SH-SY5Y (cell line): ENCODE measurements around the gene PTPRM.

Source experiments
- GATA2 ChIP-seq: IDR thresholded peaks from 2 replicates; pipeline ENCODE4 v1.6.1; 2011; ENCODE audit warnings: mild to moderate bottlenecking, low read depth, low read length
- GATA3 ChIP-seq: IDR thresholded peaks from 2 replicates; pipeline ENCODE4 v1.6.1; 2011; ENCODE audit warnings: low read depth, mild to moderate bottlenecking, low read length, moderate library complexity

The PTPRM gene

GRCh38 chr18:7557973-7558372 is 9.1 kb upstream of the PTPRM start:
- TF ChIP-seq GATA2 (no peak), GATA3 (no peak)

- TF ChIP-seq GATA2 = no peak
- no peak for TF ChIP-seq GATA3
Observed at GRCh38 chr18:7558769-7559168, 8.3 kb upstream of the PTPRM start.

GRCh38 chr18:7559709-7560319 is 7.3 kb upstream of the PTPRM start:
- TF ChIP-seq GATA2 = no peak
- TF ChIP-seq GATA3 = no peak

- no peak for TF ChIP-seq GATA2
Observed at GRCh38 chr18:7561909-7562460, 5.1 kb upstream of the PTPRM start.

- TF ChIP-seq GATA3 = no peak
- no peak for TF ChIP-seq GATA2
Observed at GRCh38 chr18:7562491-7562890, 4.6 kb upstream of the PTPRM start.

GRCh38 chr18:7565677-7566076 is 1.4 kb upstream of the PTPRM start:
- TF ChIP-seq GATA2 (no peak), GATA3 (no peak)

- TF ChIP-seq GATA3 (no peak), GATA2 (no peak)
Observed at GRCh38 chr18:7566244-7566566, 911 bp upstream of the PTPRM start.

- TF ChIP-seq GATA2 = no peak
- no peak for TF ChIP-seq GATA3
Observed at GRCh38 chr18:7567474-7568425, 634 bp downstream of the PTPRM start.

- TF ChIP-seq GATA2 = no peak
- no peak for TF ChIP-seq GATA3
Observed at GRCh38 chr18:7568426-7568825, 1.3 kb downstream of the PTPRM start.

GRCh38 chr18:7571626-7572025 is 4.5 kb downstream of the PTPRM start:
- TF ChIP-seq GATA3 (no peak), GATA2 (no peak)

- TF ChIP-seq GATA2 = no peak
- no peak for TF ChIP-seq GATA3
Observed at GRCh38 chr18:7572822-7573221, 5.7 kb downstream of the PTPRM start.

GRCh38 chr18:7575465-7576028 is 8.4 kb downstream of the PTPRM start:
- TF ChIP-seq GATA3 (no peak), GATA2 (no peak)

- no peak for TF ChIP-seq GATA2
- TF ChIP-seq GATA3 = no peak
Observed at GRCh38 chr18:7576077-7576476, 9.0 kb downstream of the PTPRM start.

GRCh38 chr18:7576685-7577084 is 9.6 kb downstream of the PTPRM start:
- TF ChIP-seq GATA3 (no peak), GATA2 (no peak)
